AG09309 (cell line): ENCODE measurements around the gene UBE2Z.
A peak's percentile ranks its signal among the peaks of the same experiment; 100 is the strongest.

Experiments used
- DNase-seq: peaks from one replicate; pipeline ENCODE4 v3.0.0-alpha.2; 2010; ENCODE audit warnings: low read depth
- H3K4me3 ChIP-seq: 2 replicates; pipeline ENCODE4 v1.5.1; 2011; ENCODE audit warnings: mild to moderate bottlenecking, low read depth, low read length, moderate library complexity; ENCODE audit not compliant: control insufficient read depth
- TF ChIP-seq, protein P1 (sequence below): IDR thresholded peaks from 2 replicates; pipeline ENCODE4 v1.5.1; 2011; ENCODE audit warnings: mild to moderate bottlenecking, low read depth, low read length, inconsistent platforms; ENCODE audit not compliant: insufficient read depth, control insufficient read depth; ENCODE audit errors: missing control alignments

UBE2Z gene

GRCh38 chr17:48952904-48953303 is 44.7 kb downstream of the UBE2Z start:
- H3K4me3 ChIP-seq, result no peak overlapping the region
- TF ChIP-seq, protein P1, sequence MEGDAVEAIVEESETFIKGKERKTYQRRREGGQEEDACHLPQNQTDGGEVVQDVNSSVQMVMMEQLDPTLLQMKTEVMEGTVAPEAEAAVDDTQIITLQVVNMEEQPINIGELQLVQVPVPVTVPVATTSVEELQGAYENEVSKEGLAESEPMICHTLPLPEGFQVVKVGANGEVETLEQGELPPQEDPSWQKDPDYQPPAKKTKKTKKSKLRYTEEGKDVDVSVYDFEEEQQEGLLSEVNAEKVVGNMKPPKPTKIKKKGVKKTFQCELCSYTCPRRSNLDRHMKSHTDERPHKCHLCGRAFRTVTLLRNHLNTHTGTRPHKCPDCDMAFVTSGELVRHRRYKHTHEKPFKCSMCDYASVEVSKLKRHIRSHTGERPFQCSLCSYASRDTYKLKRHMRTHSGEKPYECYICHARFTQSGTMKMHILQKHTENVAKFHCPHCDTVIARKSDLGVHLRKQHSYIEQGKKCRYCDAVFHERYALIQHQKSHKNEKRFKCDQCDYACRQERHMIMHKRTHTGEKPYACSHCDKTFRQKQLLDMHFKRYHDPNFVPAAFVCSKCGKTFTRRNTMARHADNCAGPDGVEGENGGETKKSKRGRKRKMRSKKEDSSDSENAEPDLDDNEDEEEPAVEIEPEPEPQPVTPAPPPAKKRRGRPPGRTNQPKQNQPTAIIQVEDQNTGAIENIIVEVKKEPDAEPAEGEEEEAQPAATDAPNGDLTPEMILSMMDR, result no peak
- DNase-seq, result no peak

GRCh38 chr17:48954300-48954755 is 46.1 kb downstream of the UBE2Z start:
- DNase-seq, result no peak

DNA sequence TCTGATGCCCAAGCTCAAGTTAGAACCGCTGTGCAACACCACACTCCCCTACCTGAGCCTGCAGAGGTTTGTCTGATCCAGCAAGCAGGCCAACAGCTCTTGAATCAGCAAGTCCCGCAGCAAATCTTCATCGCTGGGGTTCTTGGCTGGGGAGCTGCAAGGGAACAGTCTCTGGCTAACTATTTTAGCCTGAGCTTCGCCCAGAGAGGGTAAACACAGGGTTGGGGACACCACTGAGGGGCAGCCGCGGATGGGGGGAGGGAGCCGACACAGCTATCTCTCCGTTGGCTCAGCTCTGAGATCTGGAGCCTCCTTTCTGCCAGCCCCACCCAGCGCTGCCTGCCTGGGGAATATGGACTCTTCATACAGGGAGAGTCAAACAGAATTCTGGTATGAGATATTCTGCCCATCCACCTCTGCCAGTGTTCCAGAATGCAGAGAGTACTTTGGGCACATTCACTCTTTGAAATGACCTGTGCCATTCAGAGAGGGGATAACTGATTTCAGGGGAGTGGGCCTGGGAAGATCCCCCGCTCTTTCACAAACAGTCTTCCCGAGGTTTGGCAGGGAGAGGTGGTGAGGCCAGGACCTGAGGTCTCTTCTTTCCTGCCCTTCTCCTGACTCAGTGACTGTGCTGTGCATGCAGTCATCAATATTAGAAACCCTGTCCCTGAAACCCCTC is 52.8 kb downstream of the UBE2Z start:
- no peak overlapping the region for H3K4me3 ChIP-seq
- TF ChIP-seq, protein P1, result no peak
- no peak for DNase-seq

More at GRCh38 chr17:48954300-48954755, 46.1 kb downstream of the UBE2Z start:
- TF ChIP-seq, protein P1, result peak; percentile 74
- H3K4me3 ChIP-seq, result no peak overlapping the region

DNA sequence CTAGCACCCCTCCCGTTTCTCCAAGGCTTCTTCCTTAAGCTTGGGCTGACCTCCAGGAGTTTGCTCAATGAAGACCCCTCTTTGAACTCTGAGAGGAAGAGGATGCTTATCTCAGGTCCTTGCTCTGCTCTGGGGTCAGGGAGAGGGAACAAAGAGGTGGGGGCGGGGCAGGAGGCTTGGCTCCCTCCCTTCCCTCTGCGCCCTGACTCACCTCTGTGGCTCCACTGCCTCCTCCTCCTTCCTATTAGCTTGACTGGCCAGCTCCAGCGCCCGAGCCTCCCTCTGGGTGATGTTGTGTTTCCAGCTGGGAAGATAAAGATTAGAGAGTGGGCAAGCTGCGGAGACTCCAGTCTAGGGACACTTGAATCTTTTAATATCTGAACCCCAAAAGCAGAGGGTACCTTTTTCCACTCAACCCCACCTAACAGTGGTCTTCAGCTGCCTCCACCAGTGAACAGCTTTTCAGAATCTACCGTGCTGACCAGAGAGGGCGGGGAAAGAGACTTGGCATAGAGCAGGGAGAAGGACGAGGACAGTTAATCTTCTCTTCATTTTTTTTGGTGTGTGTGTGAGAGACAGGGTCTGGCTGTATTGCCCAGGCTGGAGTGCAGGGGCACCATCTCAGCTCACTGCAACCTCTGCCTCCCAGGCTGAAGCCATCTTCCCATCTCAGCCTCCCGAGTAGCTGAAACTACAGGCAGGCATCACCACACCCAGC is 53.5 kb downstream of the UBE2Z start:
- no peak overlapping the region; the same call in 1 of the 2 replicates for H3K4me3 ChIP-seq
- TF ChIP-seq, protein P1, result no peak
- no peak for DNase-seq

DNA sequence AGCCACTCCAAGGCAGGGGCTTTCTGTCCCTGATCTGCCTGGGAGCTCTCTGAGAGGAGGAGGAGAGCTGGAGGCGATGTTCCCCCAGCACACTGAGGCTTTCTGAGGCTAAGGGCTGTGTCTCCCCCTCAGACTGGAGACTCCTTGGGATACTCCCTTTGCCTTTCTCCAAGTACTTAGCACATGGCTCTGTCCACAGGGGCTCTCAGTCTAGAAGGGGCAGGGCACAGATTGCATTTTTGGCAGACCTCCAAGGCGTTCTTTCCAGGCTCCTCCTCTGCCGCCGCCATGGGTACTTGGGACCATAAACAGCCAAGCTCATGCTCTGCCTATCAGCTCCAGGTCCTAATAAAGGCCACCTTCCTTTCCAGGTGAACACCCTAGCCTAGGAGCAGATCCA is 62.0 kb downstream of the UBE2Z start:
- no peak overlapping the region for H3K4me3 ChIP-seq
- DNase-seq, result no peak
- TF ChIP-seq, protein P1, result no peak

DNA sequence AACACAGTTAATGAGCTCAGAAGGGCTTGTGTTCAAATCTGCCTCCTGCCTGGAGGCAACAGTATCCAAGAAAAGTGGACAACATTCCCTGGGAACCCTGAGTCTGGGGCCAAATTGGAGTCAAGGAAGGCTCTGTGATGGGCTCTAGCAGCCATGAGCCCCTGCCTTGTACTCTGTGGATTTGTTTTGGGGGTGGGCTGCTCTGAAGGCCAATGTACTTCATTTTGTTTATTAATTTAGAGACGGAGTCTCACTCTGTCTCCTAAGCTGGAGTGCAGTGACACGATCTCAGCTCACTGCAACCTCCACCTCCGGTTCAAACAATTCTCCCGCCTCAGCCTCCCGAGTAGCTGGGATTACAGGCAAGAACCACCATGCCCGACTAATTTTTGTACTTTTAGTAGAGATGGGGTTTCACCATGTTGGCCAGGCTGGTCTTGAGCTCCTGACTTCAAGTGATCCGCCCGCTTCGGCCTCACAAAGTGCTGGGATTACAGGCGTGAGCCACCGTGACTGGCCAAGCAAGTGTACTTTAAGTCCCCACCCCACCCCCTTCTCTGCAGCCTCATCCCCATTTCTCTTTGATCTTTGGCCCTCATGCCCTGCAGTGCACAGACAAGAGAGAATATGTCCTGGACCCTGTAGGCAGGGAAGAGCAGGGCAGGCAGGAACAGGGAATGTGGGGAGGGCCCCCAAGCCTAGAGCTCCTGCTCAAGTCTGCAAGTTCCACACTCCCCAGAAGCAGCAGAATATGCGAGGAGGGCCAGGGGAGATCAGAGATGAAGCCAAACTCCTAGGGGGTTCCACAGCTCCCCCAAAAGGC is 62.9 kb downstream of the UBE2Z start:
- no peak overlapping the region for H3K4me3 ChIP-seq
- no peak for DNase-seq
- TF ChIP-seq, protein P1, result no peak
